Metanephros (tissue), 1 donor: ENCODE results near the gene ERCC6. TPM values are rescaled to one million over a fixed set of nuclear protein-coding genes. Genes with fewer than 3 reads are reported as not detected.

Source experiments
- total RNA-seq: library from RNA; depleted of rRNA; stranded (reverse); fragments of >200 nt; gene quantifications from one replicate; pipeline ENCODE4 v1.2.3, GENCODE V29; 2014

Gene ERCC6
- total RNA-seq = 20.7 TPM

DNA sequence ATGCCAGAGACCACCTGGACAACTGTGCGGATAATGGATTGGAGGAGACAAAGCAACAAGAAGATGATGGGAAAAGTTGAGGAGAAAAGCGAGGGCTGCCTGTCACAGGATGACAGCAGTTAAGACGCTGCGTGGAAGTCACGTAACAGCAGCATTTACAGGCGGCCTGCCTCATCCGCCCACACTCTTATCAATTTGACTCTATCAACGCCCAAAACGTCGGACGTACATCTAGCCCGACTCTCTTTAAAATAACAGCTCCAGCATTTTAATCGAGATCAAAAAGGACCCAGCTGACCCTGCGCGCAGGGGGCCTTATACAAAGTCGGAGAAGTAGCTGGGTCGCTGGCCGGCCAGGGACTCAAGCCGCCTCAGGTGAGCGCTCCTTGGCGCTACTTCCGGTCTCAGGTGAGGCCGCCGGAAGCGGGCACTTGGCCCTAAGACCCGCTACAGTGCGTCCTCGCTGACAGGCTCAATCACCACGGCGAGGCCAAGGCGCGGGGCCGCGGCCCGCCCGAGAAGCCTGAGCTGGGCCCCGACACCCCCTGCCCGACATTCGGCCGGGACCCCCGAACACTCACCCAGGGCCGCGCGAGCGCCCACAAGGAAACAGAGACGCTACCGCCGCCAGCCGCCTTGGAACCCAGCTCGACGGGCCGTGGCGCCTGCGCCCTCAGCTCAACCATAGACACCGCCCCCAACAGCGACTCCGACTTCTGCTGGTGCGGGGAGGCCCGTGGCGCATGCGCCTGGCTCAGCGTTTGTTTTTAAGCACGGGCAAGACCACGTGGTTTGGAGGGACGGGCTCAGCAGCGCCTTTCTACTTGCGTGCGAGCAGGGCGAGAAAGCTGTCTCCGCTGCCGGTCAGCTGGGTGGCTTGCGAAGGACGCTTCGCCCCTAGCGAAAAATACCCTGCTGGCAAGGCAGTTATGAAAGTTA lies at the start of gene ERCC6:
Gene ERCC6 (minus strand): TSS at position 741 of the 939 bp plus-strand sequence.

Other genes with a start within 250 kb of the ERCC6 start
- 3.7 TPM for gene C10orf71, start 240.0 kb downstream of the ERCC6 start, total RNA-seq
- gene DRGX, start 143.0 kb downstream of the ERCC6 start, total RNA-seq = not detected
- gene SLC18A3, start 71.2 kb upstream of the ERCC6 start, total RNA-seq = not detected
- not detected for gene CHAT, start 74.9 kb upstream of the ERCC6 start, total RNA-seq
- gene C10orf53, start 140.5 kb upstream of the ERCC6 start, total RNA-seq = not detected
- 57.6 TPM for gene OGDHL, start 223.2 kb upstream of the ERCC6 start, total RNA-seq